AG04449 (cell line): Measurements from ENCODE around the gene PNLDC1.

ENCODE experiments used
- CTCF ChIA-PET: fragments of 350-600 bp; formaldehyde crosslinking; extraction: SDS; loops from one replicate; lab custom pipeline; 2021; ENCODE audit warnings: antibody characterized with exemption; lab: Yijun Ruan, JAX
- POLR2A ChIA-PET: fragments of 400-600, 350-600 bp; formaldehyde crosslinking; extraction: SDS; loops from one replicate; lab custom pipeline; 2020; ENCODE audit warnings: antibody characterized with exemption, inconsistent platforms; lab: Yijun Ruan, JAX
- DNase-seq: peaks from one replicate; pipeline ENCODE4 v3.0.0-alpha.2; 2010; ENCODE audit warnings: low read depth, low spot score
- H3K4me3 ChIP-seq: 2 replicates; pipeline ENCODE4 v1.5.1; 2011; ENCODE audit warnings: low read depth, mild to moderate bottlenecking, control low read depth, low read length
- TF ChIP-seq, protein P1 (sequence below): IDR thresholded peaks from one replicate; pipeline ENCODE4 v1.5.1; 2011; ENCODE audit warnings: mild to moderate bottlenecking, moderate library complexity, low read length, control low read depth, inconsistent platforms; ENCODE audit not compliant: insufficient read depth; ENCODE audit errors: missing control alignments

Gene PNLDC1

DNA sequence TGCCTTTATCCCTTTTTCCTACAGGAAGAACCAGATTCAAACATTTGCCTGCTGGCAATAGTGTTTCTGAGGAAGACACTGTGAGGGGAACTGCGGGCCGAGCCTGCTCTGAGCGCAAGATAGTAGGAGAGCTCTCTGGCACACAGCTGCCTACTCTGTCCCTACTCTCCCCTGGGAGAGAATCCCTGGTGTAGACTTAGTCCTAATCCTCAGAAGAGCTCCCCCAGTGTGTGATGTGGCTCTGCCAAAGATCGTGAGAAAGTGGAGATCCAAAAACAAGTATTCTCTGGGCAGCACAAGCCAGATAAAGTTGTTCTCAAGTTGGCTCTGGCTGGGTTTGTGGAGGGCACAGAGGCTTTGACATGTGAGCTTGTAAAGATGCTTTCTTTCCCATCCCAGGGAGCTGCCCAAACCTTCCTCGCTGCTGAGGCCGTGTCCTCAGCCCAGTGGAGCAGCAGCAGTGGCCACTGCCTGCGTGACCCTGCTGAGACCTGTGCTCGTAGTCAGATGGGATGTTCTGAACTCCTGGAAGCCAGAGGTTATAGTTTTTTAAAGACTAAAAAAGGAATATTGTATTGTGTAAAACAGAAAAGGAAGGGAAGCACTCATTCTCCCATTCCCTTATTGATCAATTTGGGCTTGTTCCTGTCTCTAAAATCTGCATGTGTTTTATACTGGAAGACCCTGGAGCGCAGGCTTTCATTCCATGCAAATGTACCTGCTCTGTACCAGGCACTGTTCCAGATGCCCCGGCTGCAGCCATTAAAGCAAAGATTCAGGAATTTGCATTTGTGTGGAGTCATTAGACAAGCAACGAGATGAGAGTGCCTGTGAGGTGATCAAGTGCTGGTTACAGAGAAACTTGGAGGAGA is 30.7 kb downstream of the PNLDC1 start:
- DNase-seq = no peak
- no peak overlapping the region for H3K4me3 ChIP-seq
- ChIA-PET CTCF (no interaction called here), POLR2A (interaction anchor here (0.7 kb wide), 1 partner anchor 312 kb away, joined by 3 read pairs; no protein-coding TSS in a partner anchor)
- TF ChIP-seq, protein P1, sequence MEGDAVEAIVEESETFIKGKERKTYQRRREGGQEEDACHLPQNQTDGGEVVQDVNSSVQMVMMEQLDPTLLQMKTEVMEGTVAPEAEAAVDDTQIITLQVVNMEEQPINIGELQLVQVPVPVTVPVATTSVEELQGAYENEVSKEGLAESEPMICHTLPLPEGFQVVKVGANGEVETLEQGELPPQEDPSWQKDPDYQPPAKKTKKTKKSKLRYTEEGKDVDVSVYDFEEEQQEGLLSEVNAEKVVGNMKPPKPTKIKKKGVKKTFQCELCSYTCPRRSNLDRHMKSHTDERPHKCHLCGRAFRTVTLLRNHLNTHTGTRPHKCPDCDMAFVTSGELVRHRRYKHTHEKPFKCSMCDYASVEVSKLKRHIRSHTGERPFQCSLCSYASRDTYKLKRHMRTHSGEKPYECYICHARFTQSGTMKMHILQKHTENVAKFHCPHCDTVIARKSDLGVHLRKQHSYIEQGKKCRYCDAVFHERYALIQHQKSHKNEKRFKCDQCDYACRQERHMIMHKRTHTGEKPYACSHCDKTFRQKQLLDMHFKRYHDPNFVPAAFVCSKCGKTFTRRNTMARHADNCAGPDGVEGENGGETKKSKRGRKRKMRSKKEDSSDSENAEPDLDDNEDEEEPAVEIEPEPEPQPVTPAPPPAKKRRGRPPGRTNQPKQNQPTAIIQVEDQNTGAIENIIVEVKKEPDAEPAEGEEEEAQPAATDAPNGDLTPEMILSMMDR = no peak

DNA sequence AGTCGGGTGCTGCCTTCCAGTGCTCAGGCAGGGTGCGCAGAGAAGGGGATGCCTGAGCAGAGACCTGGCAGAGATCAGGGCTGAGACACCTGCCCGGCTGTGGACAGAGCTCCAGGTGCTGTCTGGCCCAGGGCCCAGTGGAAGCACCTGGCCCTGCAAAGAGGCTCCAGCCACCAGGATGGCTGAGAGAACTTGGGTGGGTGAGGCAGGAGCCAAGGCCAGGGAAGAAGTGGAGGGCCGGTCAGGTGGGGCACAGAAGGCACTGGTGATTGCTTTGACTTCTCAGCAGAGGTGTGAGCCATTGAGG is 31.2 kb downstream of the PNLDC1 start:
- no peak overlapping the region for H3K4me3 ChIP-seq
- ChIA-PET CTCF (no interaction called here), POLR2A (no interaction called here)
- no peak for DNase-seq
- TF ChIP-seq, protein P1 = no peak

DNA sequence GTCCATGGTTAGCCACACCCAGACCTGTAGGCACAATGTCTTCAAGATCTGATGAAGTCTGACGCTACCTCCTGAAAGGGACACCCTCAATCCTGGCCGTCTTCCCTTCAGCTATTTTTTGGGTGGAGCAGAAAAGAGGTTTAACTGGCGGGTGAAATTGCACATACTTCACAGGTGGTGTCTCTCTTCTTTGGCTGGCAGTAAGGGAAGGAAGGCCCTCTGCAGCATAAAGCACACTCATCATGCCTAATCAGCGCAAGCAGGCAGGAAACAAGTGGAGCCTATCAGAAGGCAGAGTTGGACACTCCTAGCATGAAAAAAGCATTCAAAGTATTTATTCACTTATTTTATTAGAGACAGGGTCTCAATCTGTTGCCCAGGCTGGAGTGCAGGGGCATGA is 32.9 kb downstream of the PNLDC1 start:
- no peak overlapping the region for H3K4me3 ChIP-seq
- TF ChIP-seq, protein P1 = no peak
- DNase-seq = no peak
- ChIA-PET CTCF (interaction anchor here (1.4 kb wide), 1 partner anchor 239 kb away, joined by 3 read pairs; no protein-coding TSS in a partner anchor), POLR2A (interaction anchor here (0.9 kb wide), 1 partner anchor 43 kb away, joined by 3 read pairs; the partner anchor contains the start of genes MRPL18 and TCP1)

DNA sequence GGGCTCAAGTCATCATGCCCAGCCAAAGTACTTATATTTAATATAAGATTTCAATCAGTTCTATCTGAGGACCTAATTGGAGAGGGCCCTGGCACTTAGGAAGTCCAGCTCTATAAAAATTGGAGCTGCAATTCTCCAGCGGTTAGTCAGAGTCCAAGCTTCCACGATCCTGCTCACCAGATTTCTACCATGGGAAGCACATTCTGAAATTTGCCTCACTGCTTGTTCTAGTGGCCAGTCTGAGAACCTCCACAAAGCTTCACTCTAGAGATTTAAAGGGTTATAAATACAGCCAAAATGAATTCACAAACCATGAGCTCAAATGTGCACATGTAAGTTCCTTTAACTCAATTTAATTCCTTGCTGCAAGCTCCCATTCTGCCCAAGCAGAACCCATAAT is 33.5 kb downstream of the PNLDC1 start:
- CTCF ChIA-PET = interaction anchor here (1.0 to 1.4 kb wide), 2 partner anchors 44 to 238 kb away, joined by 3 read pairs; no protein-coding TSS in a partner anchor
- TF ChIP-seq, protein P1 = peak; percentile 11
- DNase-seq = peak; percentile 23
- POLR2A ChIA-PET = interaction anchor here (0.9 kb wide), 1 partner anchor 44 kb away, joined by 3 read pairs; the partner anchor contains the start of genes MRPL18 and TCP1
- H3K4me3 ChIP-seq = no peak overlapping the region

DNA sequence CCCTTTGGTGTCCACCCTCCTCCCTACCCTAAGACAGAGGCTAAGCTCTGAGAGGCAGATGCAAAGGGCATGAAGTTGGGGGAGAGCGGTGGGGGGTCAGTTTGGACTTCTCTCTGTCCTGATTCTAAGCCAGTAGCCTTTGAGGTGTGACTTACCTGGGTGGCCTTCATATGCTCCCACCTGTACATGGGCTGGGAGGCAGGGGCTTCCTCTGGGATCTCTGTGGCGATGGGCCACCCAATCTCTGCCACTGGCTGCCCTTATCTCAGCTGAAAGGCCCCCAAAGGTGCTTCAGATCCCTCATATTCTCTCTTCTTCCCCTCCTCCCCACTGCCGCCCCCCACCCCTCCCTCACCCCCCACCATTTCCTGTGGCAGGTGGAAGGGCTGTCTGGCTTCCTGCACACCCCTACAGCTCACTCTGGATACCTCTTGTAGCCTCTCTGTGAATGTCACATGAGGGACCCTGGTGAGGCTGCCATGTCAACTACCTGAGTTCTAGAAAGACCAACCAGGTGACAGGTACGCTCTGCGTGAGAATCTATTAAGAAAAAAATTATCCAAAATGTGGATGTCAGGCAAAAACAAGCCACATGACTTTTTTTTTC is 34.0 kb downstream of the PNLDC1 start:
- no peak overlapping the region for H3K4me3 ChIP-seq
- CTCF ChIA-PET = interaction anchor here (1.0 to 1.5 kb wide), 4 partner anchors 23 to 237 kb away, joined by 3 read pairs; no protein-coding TSS in a partner anchor
- TF ChIP-seq, protein P1 = no peak
- POLR2A ChIA-PET = interaction anchor here (0.7 to 0.9 kb wide), 2 partner anchors 44 to 66 kb away, joined by 3 read pairs; partner anchors contain the start of genes MRPL18 and TCP1
- no peak for DNase-seq
